SH-SY5Y (cell line): ENCODE results near the gene MESP2.

Experiments used
- GATA2 ChIP-seq: IDR thresholded peaks from 2 replicates; pipeline ENCODE4 v1.6.1; 2011; ENCODE audit warnings: mild to moderate bottlenecking, low read depth, low read length
- GATA3 ChIP-seq: IDR thresholded peaks from 2 replicates; pipeline ENCODE4 v1.6.1; 2011; ENCODE audit warnings: low read depth, mild to moderate bottlenecking, low read length, moderate library complexity

Gene MESP2

DNA sequence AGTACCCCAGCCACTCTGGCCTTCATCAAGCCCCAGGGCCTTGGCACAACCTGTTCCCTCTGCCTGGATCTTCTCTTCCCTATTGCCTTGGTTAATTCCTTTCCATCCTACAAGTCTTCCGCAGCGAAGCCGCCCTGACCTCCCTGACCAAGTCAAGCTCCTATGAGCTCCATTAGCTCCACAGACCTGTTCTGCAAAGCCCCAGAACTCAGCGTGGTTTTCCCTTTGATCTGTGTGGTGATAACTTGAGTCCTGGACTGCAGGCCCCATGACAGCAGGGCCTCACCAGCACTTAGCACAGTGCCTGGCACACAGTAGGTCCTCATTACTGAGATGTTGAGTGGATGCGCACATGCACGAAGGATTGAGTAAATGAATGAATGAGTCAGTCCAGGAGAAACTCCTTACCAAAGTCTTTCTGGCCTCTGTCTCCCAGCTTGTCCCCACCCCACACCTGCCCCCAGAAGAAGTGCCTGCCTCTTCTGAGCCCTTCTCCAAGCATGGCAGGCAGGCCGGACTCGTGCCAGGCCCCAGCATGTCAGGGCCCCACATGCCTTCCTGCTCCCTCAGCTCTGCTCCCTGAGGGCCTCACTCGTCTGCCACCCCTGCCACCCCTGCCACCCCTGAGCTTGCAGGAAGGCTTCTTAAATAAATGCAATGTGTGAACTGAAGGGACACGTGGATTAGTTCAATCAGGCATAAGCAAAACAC is 32.2 kb downstream of the MESP2 start:
- no peak for TF ChIP-seq GATA2
- no peak for TF ChIP-seq GATA3

DNA sequence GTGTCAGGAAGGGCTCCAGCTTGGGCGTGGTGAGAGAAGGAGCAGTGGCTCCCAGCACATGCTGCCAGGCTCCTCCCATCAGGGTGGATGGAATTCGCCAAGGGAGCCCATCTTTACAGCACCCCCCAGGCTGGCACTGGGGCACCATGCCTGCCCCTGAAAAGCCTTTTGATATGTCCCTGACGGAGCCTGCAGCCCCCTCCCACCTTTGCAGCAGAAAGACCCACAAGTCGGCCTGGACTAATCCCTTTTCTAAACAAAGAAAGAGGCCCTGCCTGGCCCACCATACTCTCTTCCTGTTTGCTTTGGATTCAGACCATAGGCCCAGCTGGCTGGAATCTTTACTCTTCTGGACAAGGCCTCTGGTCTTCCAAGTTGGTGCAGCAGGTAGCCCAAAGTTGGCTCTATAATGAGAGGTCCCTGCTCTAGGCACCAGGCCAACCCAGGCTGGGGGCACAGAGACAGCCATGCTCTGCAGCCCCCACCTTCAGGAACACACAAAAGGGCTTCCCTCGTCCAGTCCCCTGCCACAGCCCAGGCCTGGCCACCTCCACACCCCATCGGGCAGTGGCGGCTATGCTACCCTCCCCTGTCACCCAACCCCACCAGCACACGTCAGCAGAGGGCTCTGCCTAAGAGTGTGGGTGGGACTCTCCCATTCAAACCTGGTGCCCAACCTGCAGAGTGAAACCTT is 33.1 kb downstream of the MESP2 start:
- no peak for TF ChIP-seq GATA2
- TF ChIP-seq GATA3, result no peak

DNA sequence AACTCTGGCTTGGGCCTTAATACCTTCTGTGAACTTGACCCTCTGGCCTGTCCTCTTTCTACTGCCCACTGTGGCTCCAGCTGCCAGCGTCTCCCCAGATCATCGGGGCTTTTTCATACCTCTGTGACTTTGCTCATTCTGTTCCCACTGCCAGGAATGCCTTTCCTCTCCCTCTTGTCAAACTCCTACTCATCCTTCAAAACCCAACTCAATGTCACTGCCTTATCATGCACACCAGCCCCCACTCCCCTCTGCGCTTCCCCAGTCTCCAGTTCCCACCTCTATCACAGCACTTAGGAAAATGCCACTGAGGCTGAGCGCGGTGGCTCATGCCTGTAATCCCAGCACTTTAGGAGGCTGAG is 33.6 kb downstream of the MESP2 start:
- TF ChIP-seq GATA2 (no peak), GATA3 (no peak)

DNA sequence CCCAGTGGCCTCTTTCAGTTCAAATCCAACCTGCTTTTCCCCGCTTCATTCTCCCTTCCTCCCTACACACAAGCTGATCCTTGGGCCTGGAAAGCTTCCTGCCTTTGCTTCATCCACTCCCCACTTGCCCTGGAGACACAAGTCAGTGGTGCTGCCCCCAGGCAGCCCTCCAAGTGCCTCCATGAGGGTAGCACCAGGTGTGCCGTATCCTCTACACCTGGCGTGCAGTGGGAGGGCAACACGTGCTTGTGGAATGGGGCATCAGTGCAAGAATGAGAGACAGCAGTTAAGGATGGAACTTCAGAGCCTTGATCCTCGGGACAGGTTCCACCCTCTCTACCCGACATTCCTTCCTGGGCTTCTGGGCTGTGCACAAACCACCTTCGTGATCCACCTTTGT is 34.7 kb downstream of the MESP2 start:
- no peak for TF ChIP-seq GATA3
- no peak for TF ChIP-seq GATA2

DNA sequence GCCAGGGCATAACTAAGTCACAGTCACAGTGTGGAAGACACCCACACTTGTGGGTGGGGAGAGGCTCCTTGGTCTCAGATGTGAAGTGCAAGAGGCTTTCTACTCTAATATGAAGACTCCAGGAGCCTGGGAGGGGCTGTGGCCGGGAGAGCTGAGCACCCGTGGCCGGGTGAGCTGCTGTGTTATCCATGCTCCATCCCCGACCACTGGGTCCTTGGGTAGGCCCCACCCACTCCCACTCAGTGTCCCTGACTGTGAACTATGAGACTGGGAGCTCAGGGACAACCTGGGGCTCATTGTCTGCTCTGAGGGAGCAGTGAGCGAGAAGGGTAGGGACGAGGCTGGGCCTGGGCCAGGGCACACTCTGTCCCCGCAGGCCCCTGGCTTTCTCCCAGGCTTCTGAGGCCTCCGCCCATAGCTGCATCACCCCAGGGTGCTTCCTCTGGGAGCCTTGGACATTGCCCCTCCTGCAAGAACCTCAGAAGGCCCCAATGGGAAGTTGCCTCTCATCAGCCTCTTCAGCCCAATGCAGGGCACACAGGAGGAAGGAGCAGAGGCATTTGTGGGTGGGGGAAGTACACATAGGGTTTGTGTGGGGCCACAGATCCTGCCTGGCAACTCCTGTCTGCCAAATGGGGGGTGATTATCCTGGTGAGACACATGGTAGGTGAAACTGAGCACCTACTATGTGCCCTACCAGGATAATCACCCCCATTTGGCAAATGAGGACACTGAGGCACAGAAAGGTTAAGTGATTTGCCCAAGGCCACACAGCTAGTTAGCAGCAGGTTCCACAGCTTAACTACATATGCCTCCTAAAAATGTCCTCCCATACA is 36.1 kb downstream of the MESP2 start:
- TF ChIP-seq GATA3 (no peak), GATA2 (no peak)

DNA sequence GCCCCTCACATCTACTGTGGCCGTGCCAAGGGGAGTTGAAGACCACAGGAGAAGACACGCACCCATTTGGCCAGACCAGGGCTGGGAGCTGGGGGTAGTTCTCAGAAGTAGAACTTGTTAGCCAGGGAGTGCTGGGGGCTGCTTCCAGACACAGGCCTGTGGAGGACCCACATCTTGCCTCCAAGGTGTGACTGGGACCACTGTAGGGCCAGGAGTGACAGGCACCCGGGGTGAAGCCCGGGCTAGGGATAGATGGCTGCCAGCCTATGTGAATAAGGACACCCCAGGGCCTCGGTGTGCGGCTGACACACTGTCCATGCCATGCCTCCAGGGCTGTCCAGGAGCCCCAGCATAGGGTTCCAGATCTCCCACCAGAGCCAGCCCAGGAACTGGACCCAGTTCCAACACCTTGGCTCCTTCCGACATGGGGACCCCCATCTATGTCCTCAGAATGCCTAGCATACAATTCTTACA is 36.8 kb downstream of the MESP2 start:
- TF ChIP-seq GATA3 (no peak), GATA2 (no peak)

DNA sequence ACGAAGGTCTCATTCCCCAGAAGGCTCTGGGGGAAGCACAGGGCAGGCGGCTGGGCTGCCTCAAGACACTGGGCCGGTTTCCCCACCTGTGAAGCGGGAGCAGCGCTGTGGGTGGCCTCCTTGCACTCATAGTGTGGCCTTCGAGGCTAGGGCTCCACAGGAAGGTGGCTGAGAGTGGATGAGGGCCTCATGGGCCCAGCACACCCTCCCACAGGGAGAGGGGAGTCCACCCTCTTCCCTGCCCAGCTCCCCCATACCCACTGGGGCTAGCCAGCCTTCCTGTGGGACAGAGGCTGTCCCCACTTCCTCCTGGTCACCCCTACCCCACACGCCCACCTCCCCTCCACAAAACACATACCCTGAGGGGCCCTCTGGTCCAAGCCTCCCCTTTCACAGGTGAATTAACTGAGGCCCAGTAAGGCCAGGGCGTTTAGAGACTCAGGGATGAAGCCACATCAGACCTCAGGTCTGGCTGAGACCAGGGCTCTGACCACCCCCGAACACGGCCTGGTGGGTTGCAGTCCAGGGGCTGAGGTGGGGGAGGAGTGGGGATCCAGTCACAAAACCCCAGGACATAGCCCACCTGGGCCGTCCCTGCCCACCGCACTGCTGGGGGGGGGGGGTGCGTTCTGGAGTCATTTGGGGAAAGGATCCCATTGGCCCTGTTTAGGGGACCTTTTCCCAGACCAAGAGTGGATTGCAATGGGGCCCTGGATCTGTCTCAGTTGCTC is 37.4 kb downstream of the MESP2 start:
- TF ChIP-seq GATA2, result no peak
- TF ChIP-seq GATA3, result no peak

DNA sequence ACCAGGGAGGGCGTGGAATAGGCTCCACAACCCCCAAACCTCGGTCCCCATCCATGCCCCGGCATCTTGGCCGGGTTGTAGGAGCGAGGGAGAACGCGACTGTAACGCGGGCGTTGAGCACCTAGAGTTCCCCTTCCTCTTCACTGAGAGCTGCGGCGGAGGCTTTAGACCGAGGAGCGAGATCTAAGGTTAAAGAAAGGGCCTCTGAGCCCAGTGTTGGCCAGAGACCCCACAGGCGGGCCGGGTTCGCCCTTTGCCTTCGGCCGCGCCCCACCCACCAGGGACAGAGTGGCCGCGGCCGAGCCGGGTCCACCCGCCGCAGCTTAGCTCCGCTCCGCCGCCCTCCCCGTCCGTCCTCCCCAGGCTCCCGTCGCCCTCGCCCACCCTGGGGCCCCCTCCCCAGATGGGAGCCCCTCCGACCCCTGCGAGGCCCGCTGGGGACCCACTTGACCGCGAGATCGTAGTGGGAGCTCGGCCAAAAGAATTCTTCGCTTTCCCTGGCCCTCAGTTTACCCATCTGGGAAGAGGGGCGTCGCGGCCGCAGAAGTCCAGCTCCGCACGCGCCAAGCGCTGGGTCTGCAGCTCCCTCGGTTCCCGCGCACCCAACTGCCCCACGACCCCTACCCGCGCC is 38.1 kb downstream of the MESP2 start:
- TF ChIP-seq GATA2 (no peak), GATA3 (no peak)

DNA sequence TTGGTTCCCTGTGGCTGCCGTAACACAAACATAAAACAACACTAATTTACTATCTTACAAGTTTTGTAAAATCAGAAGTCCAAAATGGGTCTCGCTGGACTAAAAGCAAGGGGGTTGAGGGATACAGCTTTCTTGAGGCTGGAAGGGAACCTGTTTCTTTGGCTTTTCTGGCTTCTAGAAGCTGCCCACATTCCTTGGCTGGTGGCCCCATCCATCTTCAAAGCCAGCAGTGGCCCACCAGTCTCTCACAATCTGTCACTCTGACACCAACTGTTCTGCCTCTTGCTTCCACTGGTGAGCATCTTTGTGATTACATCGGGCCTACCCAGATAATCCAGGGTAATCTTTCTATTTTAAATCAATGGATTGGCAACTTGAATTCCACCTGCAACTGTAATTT is 39.6 kb downstream of the MESP2 start:
- no peak for TF ChIP-seq GATA3
- TF ChIP-seq GATA2, result no peak

DNA sequence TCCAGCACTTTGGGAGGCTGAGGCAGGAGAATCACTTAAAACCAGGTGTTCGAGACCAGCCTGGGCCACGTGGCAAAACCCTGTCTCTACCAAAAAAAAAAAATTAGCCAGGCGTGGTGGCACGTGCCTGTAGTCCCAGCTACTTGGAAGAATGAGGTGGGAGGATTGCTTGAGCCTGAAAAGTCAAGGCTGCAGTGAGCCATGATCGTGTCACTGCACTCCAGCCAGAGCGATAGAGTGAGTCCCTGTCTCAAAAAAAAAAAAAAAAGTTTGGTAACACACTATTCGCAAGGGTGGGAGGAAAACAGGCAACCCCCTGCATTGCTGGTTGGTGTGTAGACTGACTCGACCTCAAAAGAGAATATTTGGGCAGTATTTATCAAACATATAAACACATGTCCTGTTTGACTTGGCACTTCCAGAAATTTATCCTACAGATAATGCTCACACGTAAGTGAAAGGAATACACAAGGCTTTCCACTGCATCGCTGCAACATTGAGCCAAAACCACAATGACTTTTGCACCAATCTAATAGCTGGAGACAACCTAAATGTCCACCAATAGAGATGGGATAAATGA is 41.7 kb downstream of the MESP2 start:
- no peak for TF ChIP-seq GATA3
- no peak for TF ChIP-seq GATA2

DNA sequence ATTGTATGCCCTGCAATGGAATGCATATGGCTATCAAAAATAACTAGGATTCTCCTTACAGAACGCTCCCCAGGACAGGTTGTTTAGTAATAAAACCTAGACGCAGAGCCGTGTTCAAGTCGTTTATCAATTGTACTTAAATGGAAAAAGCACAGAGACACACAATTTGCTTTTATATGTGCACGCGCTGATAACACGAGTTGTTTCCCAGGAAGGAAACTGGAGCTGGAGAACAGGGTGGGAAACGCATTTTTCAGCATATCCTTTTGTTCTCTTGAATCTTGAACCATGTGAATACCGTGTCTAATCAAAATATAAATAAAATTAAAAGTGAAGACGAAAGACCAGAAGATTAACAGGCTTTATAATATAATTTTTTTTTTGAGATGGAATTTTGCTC is 42.2 kb downstream of the MESP2 start:
- TF ChIP-seq GATA3, result no peak
- TF ChIP-seq GATA2, result no peak

DNA sequence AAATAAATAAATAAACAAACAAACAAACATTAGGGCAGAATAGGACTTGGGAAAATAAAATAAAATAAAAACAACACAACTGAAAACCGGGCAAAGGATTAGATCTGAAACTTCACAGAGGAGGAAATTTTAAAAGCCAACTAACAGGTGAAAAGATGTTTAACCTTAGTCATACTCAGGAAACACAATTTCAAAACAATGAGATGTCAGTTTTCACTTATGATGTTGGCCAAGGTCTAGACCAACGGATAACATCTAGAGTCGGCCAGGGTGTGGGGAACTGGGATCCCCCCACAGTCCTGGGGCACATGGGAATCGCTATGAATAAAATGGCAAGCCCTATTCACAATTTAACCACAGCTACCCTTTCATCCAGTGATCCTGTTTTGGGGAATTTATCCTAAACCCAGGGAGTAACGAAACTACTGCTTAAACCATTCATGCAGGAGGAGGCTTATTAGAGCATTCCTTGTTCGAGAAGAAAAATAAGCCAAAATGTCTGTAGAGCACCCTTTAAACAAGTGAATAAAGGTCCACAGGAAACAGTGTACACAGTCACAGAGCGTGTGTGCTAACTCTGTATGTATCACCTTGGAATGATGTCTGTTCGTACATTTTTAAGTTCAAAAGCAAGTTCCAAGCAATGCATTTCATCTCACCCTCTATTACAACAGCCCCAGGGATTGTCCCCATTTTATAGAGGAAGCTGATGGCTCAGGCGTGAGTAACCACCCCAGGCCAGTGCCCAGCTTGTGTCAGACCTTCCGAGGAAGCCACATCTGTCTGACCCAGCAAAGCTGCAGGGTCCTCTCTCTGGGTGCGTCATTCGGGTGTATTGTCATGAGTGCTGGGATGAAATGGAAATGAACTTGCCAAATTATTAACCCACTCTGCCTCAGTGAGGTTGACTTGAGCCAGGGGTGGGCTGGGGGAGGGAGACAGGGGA is 44.8 kb downstream of the MESP2 start:
- no peak for TF ChIP-seq GATA3
- no peak for TF ChIP-seq GATA2

DNA sequence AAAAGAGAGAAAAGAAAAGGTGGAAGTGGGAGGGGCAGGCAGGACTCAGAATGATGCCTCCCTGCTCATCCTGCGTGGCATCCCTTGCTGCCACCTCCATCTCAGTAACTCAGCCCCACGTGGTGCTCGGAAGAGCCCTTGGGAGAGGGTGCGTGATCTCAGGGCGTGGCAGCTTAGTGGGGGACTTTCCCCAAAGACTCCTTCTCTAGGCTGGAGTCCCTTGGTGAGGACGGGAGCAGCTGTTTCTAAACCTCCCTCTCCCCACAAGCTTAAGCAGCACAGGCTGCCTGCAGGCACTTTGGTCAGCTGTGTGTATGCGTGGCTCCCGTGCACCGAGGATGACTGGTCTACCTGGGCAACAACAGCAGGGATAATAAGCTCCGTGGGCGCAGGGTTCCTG is 45.9 kb downstream of the MESP2 start:
- TF ChIP-seq GATA2 (no peak), GATA3 (no peak)
